GM18517 (cell line): Measurements from ENCODE around the gene ADGRB3.

Experiments
- ATAC-seq: cut with Tn5 transposase; IDR thresholded peaks from one replicate; pipeline ENCODE4 v1.9.1; 2021; ENCODE audit warnings: mild to moderate bottlenecking, moderate library complexity; ENCODE audit not compliant: unreplicated experiment

ADGRB3 gene

GRCh38 chr6:69012876-69013275 lies 377.8 kb downstream of the ADGRB3 start:
- no peak for ATAC-seq

DNA sequence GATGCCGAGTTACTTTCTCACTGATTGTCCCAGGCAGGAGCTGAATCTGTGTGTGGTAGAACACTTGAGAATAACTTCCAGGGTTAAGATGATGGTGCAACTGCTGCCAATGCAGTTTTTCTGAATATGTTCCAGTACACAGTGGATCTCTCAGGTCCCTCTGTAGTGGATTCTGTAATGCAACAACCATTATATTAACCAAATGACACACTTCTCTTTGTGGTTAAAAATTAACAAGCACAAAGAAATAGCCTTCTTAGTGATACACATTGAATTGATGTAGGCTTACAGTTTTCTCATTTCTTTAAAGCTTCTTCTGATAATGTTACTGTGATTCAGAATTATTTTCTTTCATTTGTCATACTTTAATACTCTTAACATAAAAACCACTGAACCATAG lies 383.8 kb downstream of the ADGRB3 start:
- no peak for ATAC-seq

DNA sequence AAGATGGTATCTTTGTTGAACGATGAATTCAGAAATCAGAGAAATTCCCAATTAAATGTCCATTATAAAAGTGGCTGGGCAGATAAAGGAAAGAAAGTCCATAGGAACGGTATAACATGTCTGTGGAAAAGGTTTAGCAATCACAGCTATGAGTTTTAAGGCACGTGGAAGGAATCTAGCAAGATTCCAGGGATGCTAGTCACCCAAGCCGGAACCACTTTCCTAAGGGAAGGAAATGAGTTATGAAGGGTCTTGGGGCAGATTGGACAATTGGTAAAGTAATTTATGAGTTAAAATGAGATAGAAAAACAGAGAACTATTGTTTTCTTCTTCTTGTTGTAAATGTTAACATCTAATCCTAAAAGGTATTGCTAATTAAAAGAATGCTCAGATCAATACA lies 384.8 kb downstream of the ADGRB3 start:
- no peak for ATAC-seq

GRCh38 chr6:69022993-69023392 lies 387.9 kb downstream of the ADGRB3 start:
- ATAC-seq, result no peak

DNA sequence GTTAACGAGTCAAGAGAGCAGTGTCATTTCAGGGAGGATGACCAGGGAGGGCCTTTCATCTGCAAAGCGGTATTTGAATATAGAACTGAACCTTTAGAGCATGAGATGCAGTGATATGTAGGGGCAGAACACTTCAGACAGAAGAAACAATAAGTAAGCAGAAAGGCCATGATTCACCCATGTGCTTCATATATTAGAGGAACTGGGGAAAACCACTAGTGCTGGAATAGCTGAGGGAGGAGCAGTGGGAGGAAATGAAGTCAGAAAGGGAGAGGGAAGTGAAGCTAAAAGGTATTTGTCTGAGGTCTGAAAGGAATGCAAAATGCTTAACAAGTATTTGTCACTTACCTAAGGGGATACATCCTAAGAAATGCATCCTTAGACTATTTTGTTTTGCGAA lies 391.2 kb downstream of the ADGRB3 start:
- ATAC-seq, result no peak

GRCh38 chr6:69026715-69027114 lies 391.6 kb downstream of the ADGRB3 start:
- ATAC-seq, result no peak

DNA sequence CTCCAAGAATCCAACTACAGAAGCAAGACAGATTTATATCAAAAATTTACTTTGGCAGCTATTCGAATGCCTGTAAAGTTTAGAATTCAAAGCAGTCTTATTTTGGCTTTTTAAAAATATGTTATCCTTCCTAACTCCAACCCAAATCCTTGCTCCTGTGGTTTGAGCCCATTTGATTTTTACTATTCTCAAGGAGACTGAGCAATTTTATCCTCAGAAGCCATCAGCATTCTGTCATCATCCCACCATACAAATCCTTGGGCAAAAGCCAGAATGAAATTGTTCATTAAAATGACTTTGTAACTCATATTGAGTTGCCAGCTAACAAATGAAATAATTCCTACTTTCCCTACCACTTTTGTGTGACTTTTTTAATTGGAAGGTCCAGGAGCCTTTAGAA lies 392.8 kb downstream of the ADGRB3 start:
- no peak for ATAC-seq

DNA sequence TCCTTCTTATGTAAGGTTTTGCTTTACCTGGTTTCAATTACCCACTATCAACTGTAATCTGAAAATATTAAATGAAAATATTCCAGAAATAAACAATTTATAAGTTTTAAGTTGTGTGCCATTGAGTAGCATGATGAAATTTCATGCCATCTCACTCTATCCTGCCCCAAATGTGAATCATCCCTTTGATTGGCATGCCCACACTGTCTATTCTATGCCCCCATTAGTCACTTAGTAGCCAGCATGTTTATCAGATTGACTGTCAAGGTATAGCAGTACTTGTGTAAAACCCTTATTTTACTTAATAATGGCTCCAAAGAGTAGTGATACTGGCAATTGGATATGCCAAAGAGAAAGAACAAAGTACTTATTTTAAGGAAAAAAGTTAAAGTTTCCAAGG lies 403.8 kb downstream of the ADGRB3 start:
- ATAC-seq, result no peak

GRCh38 chr6:69042297-69042696 lies 407.2 kb downstream of the ADGRB3 start:
- no peak for ATAC-seq

GRCh38 chr6:69044534-69044933 lies 409.5 kb downstream of the ADGRB3 start:
- ATAC-seq, result no peak

GRCh38 chr6:69059413-69059812 lies 424.3 kb downstream of the ADGRB3 start:
- no peak for ATAC-seq

GRCh38 chr6:69061066-69061465 lies 426.0 kb downstream of the ADGRB3 start:
- no peak for ATAC-seq

- no peak for ATAC-seq
These were observed 428.3 kb downstream of the ADGRB3 start for GRCh38 chr6:69063401-69063800.

DNA sequence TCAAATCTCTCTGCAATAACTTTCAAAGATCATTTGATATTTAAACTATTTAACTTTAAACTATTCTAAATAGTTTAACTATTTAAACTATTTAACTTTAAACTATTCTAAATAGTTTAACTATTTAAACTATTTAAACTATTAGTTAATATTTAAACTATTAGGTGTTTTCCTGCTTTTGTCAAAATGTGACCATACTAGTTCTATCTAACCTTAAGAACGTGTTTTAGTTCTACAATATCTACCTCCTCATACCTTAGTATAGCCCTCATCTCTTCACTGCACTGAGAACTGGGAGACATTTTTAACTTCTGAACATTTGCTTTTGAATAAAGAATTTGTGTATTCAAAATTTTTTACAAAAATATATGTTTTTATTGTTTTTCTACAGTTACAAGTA lies 429.1 kb downstream of the ADGRB3 start:
- ATAC-seq, result no peak

DNA sequence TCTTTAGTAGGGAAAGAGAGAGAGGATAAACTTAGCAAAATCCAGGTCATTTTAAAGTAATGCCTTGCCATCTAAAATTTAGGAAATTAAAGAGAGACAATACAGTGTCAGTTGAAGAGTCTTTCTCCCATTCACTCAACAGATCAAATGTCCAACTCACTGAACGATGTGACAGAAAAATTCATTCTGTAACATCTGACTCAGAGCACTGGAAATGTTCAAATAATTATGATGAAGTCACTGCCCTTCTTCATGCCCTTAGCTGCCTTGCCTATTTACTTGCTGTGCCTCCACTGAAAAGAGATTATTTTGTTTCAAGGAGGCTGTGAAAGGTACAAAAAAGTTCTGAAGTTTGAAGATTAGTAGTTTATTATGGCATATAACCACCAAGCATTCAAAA lies 434.8 kb downstream of the ADGRB3 start:
- ATAC-seq, result no peak

- ATAC-seq, result no peak
These were observed 437.7 kb downstream of the ADGRB3 start for GRCh38 chr6:69072796-69073195.

- no peak for ATAC-seq
These were observed 449.8 kb downstream of the ADGRB3 start for GRCh38 chr6:69084746-69085335.

DNA sequence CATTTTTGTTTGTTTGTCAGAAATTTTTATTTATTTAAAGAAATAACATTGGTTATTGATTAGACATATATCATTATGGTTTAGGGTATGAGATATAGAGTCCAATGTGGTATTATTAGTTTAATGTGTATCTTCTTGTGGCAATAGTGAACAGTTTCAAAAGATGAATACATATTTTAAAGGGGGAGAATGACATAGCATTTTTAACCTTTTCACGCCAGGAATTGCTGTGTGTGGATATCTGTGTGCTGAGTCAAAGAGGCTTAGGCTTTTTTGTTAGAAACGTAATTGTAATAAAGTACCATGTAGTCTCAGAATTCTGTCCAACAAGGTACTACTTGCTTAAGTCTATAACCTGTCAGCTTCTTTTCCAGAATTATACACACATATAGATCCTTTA lies 451.6 kb downstream of the ADGRB3 start:
- ATAC-seq, result no peak

- no peak for ATAC-seq
These were observed 454.5 kb downstream of the ADGRB3 start for GRCh38 chr6:69089539-69089938.

DNA sequence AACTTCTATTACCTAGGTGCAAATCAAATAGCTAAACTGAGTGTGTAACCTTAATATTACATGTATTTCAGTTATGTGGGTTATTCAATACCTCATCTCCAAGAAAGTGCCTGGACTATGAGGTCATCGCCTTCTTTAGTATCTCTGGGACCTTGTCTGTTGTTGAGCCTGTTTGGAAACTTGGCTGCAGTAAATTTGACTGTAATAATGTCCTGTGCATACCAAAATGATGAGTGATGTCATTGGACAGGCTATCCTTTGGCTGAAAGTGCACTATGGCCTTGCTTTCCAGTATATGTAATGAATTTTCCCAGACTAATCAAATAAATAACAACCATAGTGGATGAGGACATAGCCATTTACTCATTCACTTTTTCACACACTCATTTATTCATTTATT lies 455.1 kb downstream of the ADGRB3 start:
- ATAC-seq, result no peak

- no peak for ATAC-seq
These were observed 461.6 kb downstream of the ADGRB3 start for GRCh38 chr6:69096681-69097080.

DNA sequence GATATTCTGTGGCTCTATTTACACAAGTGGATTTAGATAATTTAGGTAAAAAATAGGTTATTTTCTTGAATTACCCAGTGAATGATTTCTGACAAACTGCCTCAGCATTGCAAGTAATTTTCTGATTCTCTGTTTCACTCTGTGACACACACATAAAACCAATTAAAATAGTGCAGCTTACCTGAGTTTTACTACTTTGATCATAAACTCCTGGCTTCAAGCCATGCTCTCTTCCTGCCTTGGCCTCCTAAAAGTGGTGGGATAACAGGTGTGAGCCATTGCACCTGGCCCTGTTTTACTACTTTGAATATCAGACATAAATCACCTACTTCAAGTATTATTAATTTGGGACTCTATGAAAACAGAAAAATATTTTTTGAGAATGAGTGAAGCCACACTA lies 462.9 kb downstream of the ADGRB3 start:
- ATAC-seq, result no peak

GRCh38 chr6:69098910-69099309 lies 463.8 kb downstream of the ADGRB3 start:
- no peak for ATAC-seq

DNA sequence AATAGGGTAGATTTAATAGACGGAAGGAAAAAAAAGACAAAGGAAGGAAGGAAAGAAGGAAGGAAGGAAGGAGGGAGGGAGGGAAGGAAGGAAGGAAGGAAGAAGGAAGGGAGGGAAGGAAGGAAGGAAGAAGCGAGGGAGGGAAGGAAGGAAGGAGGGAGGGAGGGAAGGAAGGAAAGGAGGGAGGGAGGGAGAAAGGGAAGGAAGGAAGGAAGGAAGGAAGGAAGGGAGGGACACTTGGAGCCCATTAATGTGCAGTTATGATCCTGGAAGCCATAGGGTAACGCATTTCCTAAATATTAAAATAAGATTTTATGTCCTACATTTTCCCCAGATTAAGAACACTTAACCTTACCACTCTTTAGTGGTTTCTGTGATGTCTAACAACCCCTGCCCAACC lies 465.7 kb downstream of the ADGRB3 start:
- no peak for ATAC-seq
